Mammary epithelial cell (primary cell): ENCODE results near the gene GALNT17.

Experiments
- EZH2 ChIP-seq: IDR thresholded peaks from 2 replicates; pipeline ENCODE4 v1.6.1; 2012; ENCODE audit warnings: low read length, inconsistent platforms, borderline replicate concordance
- TF ChIP-seq, protein P1 (sequence below), 2 donors: IDR thresholded peaks in 1 of 2; conservative IDR thresholded peaks in 1 of 2; 2 replicates each; pipeline ENCODE4 v1.5.1; 2011 to 2012; ENCODE audit warnings: inconsistent platforms in 2 of 2, low read length in 2 of 2, mild to moderate bottlenecking in 2 of 2, control low read depth in 1 of 2, low read depth in 1 of 2; ENCODE audit not compliant: insufficient read depth in 1 of 2; ENCODE audit errors: extremely low read depth in 1 of 2

DNA sequence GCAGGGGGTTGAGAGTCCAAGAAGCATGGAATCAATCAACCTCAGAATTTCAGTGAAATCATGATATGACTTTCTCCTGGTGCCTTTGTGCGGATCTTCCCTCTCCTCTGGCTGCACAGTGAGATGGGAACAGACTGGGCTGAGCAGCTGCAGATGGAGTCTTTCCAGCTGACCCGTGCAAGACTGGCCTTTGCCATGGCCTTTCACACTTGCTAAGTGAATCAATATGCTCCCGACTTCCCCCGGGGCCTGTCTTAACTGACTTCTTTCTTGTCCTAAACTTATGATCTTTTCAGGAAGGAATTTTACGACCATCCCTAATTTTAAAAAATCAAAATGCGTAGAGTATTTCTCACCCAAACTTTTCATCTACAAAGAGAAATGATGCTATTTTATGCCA lies 469.9 kb downstream of the GALNT17 start:
- TF ChIP-seq, protein P1, sequence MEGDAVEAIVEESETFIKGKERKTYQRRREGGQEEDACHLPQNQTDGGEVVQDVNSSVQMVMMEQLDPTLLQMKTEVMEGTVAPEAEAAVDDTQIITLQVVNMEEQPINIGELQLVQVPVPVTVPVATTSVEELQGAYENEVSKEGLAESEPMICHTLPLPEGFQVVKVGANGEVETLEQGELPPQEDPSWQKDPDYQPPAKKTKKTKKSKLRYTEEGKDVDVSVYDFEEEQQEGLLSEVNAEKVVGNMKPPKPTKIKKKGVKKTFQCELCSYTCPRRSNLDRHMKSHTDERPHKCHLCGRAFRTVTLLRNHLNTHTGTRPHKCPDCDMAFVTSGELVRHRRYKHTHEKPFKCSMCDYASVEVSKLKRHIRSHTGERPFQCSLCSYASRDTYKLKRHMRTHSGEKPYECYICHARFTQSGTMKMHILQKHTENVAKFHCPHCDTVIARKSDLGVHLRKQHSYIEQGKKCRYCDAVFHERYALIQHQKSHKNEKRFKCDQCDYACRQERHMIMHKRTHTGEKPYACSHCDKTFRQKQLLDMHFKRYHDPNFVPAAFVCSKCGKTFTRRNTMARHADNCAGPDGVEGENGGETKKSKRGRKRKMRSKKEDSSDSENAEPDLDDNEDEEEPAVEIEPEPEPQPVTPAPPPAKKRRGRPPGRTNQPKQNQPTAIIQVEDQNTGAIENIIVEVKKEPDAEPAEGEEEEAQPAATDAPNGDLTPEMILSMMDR (conservative IDR thresholded peaks at IDR 0.05 in 1 of 2, IDR thresholded peaks at IDR 0.05 in 1 of 2; ENCODE audit: extremely low read depth in 1 of 2, insufficient read depth in 1 of 2, low read depth in 1 of 2, low read length in 2 of 2): no peak
- TF ChIP-seq EZH2: no peak
